Measurements from ENCODE around the gene KLHL5. TPM values are rescaled to one million over a fixed set of nuclear protein-coding genes. Genes with fewer than 3 reads are reported as not detected.
"Not testable (repeated sequence)": the region's sequence is repeated elsewhere in the genome, so short reads cannot be mapped to it uniquely, and the experiment has no call there.

The KLHL5 gene, protein sequence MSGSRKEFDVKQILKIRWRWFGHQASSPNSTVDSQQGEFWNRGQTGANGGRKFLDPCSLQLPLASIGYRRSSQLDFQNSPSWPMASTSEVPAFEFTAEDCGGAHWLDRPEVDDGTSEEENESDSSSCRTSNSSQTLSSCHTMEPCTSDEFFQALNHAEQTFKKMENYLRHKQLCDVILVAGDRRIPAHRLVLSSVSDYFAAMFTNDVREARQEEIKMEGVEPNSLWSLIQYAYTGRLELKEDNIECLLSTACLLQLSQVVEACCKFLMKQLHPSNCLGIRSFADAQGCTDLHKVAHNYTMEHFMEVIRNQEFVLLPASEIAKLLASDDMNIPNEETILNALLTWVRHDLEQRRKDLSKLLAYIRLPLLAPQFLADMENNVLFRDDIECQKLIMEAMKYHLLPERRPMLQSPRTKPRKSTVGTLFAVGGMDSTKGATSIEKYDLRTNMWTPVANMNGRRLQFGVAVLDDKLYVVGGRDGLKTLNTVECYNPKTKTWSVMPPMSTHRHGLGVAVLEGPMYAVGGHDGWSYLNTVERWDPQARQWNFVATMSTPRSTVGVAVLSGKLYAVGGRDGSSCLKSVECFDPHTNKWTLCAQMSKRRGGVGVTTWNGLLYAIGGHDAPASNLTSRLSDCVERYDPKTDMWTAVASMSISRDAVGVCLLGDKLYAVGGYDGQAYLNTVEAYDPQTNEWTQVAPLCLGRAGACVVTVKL
- 1 to 10 TPM; 8.3 to 9.3 TPM for total RNA-seq

DNA sequence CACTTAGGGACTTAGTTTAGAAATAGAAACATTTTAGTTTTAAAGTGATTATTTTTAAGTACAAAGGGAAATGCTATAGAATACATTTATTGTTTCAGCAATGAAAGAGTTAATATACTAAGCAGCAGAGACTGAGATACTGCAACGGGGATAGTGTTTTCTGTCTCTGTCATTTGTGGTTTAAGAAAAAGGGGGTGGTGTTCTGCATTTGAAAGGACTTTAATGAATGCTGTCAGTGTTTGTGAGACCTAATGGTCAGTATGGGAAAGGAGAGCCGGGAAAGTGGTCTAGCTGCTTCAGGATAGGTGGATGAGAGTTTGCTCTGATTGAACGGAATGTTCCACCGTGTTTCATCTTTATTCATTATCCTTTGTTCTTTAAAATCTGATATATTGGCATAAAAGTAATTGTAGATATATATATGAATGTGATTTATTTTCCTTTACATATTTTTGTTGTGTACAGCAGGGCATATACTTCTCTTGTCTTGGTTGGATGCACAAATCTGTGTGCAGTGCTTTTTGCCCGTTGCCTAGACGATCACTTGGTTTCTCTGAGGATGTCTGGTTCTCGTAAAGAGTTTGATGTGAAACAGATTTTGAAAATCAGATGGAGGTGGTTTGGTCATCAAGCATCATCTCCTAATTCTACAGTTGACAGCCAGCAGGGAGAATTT is at the start of gene KLHL5:
KLHL5 (plus strand) TSS at position 139 of the 676 bp plus-strand sequence; CDS start at position 560, 421 bp downstream.
- no peaks in the 10 kb centered on the region for H3K27me3 Mint-ChIP-seq
- H3K4me1 Mint-ChIP-seq, result peaks cover 12% of the 10 kb centered on the region
- no peaks in the 10 kb centered on the region for H3K9me3 Mint-ChIP-seq
- H3K36me3 Mint-ChIP-seq, result peaks cover 1% of the 10 kb centered on the region
- DNase-seq, result no peak
- no peak within 1 kb of the TSS for H3K27ac Mint-ChIP-seq
- no peak within 1 kb of the TSS for H3K4me3 Mint-ChIP-seq

DNA sequence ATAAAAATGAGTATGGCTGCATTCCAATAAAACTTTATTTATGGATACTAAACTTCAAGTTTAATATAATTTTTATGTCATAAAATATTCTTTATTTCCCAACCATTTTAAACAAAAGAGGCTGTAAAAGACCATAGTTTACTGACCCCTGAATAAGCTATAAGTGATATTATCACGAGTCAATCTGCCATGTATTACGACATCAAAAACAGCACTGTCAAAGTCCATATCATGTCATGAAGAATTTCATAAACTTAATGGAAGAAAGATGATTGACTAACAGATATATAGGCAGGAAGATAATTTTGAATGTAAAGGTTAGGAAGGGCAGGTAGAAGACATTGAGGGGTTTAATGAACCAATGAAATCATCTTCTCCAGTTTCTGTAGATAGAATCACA is 48.0 kb upstream of the KLHL5 start:
- Mint-ChIP-seq H3K4me1 (peaks cover 10% of the 10 kb centered on the region), H3K27me3 (no peaks in the 10 kb centered on the region), H3K36me3 (peaks cover 41% of the 10 kb centered on the region), H3K4me3 (no peak overlapping the region), H3K27ac (no peak overlapping the region), H3K9me3 (peaks cover 39% of the 10 kb centered on the region)
- DNase-seq, result no peak

DNA sequence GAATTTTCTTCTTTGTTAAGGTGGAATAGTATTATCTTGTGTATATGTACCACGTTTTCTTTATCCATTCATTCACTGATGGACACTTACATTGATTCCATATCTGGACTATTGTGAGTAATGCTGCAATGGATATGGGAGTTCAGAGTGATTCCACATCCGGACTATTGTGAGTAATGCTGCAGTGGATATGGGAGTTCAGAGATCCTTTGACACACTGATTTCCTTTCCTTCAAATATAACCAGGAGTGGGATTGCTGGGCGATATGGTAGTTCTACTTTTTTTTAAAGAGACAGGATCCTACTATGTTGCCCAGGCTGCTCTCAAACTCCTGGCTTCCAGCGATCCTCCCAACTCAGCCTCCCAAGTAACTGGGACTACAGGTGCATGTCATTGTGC is 41.9 kb upstream of the KLHL5 start:
- Mint-ChIP-seq H3K27ac (no peak overlapping the region), H3K9me3 (peaks cover 38% of the 10 kb centered on the region), H3K4me1 (no peaks in the 10 kb centered on the region), H3K4me3 (no peak overlapping the region), H3K27me3 (no peaks in the 10 kb centered on the region), H3K36me3 (peaks cover 51% of the 10 kb centered on the region)
- DNase-seq, result no peak

DNA sequence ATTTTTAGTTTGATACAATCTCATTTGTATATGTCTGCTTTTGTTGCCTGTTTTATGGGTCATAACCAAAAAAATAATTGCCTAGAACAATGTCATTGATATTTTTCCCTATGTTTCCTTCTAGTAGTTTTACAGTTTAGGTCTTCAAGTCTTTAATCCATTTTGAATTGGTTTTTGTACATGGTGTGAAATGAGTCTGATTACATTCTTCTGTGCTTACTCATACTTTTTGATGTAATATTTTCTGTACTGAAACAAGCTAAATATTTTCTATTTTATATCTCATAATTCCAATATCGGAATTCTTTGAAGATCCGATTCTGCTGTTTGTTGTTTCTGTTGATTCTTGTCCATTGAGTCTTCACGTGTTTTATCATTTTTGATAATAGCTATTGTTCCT is 40.4 kb upstream of the KLHL5 start:
- peaks cover 2% of the 10 kb centered on the region for H3K4me1 Mint-ChIP-seq
- peaks cover 31% of the 10 kb centered on the region for H3K9me3 Mint-ChIP-seq
- peaks cover 41% of the 10 kb centered on the region for H3K36me3 Mint-ChIP-seq
- H3K4me3 Mint-ChIP-seq, result no peak overlapping the region
- no peak for DNase-seq
- no peaks in the 10 kb centered on the region for H3K27me3 Mint-ChIP-seq
- no peak overlapping the region for H3K27ac Mint-ChIP-seq

DNA sequence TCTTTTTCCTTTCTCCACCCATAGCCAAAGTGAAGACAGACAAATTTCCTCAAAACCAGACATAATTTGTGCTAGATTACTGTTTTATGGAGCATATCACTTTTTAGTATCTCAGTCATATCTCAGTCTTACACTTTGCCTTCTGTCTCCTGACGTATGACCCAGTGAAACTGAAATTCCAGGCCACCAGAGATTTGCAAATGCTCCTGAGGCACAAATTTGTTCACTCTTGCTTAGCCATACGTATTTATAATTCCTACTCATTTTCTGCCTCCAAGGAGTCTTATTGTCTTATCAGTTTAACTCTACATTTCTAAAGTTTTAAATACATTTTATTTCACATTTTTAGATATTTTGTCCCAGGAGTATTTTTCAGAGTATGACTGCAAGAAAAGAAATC is 39.8 kb upstream of the KLHL5 start:
- Mint-ChIP-seq H3K4me1 (peaks cover 3% of the 10 kb centered on the region), H3K27me3 (no peaks in the 10 kb centered on the region), H3K4me3 (no peak overlapping the region), H3K36me3 (peaks cover 38% of the 10 kb centered on the region), H3K27ac (no peak overlapping the region), H3K9me3 (peaks cover 27% of the 10 kb centered on the region)
- DNase-seq, result no peak

DNA sequence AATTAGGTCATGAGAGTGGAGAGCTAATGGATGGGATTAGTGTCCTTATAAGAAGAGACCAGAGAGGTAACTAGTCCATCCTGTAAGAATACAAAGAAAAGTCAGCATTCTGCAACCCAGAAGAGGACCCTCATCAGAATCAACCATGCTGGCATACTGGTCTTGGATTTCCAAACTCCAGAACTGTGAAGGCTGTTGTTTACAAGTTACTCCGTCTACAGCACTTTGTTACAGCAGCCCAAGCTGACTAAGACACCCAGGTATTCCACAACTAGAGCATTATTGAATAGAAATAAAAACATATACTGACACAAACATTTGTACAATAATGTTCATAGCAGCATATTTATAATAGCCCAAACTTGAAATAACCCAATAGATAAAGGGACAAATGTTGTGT is 39.0 kb upstream of the KLHL5 start:
- H3K4me3 Mint-ChIP-seq, result no peak overlapping the region
- peaks cover 22% of the 10 kb centered on the region for H3K9me3 Mint-ChIP-seq
- DNase-seq, result no peak
- H3K4me1 Mint-ChIP-seq, result peaks cover 8% of the 10 kb centered on the region
- no peaks in the 10 kb centered on the region for H3K27me3 Mint-ChIP-seq
- peaks cover 33% of the 10 kb centered on the region for H3K36me3 Mint-ChIP-seq
- no peak overlapping the region for H3K27ac Mint-ChIP-seq

DNA sequence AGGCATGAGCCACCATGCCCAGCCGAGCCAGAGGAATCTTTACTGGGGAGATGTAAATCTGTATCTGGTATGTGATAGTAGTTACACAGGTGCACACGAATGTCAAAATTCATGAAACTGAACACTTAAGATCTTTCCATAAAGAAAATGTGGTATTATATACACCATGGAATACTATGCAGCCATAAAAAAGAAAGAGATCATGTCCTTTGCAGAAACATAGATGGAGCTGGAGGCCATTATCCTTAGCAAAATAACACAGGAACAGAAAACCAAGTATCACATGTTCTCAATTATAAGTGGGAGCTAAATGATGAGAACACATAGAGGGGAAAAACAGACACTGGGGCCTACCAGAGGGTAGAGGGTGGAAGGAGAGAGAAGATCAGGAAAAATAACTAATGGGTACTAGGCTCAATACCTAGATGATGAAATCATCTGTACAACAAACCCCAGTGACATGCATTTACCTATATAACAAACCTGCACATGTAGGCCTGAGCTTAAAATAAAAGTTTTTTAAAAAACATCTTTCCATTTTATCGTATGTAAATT is 37.6 kb upstream of the KLHL5 start:
- H3K27ac Mint-ChIP-seq, result no peak overlapping the region
- no peaks in the 10 kb centered on the region for H3K27me3 Mint-ChIP-seq
- peaks cover 15% of the 10 kb centered on the region for H3K9me3 Mint-ChIP-seq
- DNase-seq, result no peak
- peaks cover 30% of the 10 kb centered on the region for H3K36me3 Mint-ChIP-seq
- H3K4me1 Mint-ChIP-seq, result peaks cover 16% of the 10 kb centered on the region
- no peak overlapping the region for H3K4me3 Mint-ChIP-seq

DNA sequence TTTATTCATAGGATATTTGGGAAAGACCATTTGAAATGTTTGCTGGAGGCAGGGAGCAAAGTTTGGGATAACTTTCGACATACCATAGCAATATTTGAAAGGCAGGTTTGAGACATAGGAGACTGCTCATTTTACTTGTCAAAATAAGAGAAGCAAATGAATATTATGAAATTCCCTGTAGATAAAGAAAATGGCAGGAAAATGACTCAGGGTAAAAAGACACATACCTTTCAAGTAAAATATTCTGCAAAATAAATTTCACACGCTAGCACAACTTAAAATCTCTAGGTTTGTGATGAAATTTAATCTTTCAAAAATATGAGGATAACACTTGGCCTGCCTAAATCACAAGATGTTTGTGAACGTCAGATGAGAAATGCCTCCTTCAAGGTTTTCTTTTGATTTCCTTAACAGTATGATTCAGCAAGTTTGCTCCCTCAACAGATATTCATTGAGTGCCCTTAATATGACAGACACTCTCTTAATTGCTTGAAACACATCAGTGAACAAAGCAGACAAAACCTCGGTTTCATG is 36.4 kb upstream of the KLHL5 start:
- peaks cover 12% of the 10 kb centered on the region for H3K9me3 Mint-ChIP-seq
- H3K4me1 Mint-ChIP-seq, result peaks cover 22% of the 10 kb centered on the region
- no peaks in the 10 kb centered on the region for H3K27me3 Mint-ChIP-seq
- H3K27ac Mint-ChIP-seq, result peak overlapping the region; percentile 53
- H3K4me3 Mint-ChIP-seq, result no peak overlapping the region
- no peak for DNase-seq
- peaks cover 27% of the 10 kb centered on the region for H3K36me3 Mint-ChIP-seq

DNA sequence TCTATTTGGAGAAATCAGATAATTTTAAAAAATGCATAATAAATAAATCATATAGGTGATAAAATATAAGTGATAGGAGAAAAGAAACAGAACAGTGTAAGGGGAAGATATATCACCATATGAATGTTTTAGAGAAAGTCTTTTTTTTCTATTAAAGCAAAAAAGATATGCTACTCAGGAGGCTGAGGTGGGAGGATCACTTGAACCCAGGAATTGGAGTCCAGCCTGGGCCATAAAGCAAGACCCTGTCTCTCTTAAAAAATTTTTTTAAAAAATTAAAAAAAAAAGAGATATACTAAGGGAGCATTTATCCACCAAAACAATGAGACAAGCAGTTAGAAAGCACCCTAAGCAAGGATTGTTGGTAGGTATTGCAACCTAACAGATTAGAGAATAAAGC is 35.9 kb upstream of the KLHL5 start:
- no peak for DNase-seq
- Mint-ChIP-seq H3K27me3 (no peaks in the 10 kb centered on the region), H3K27ac (no peak overlapping the region), H3K36me3 (peaks cover 27% of the 10 kb centered on the region), H3K4me3 (no peak overlapping the region), H3K9me3 (peaks cover 12% of the 10 kb centered on the region), H3K4me1 (peaks cover 22% of the 10 kb centered on the region)

DNA sequence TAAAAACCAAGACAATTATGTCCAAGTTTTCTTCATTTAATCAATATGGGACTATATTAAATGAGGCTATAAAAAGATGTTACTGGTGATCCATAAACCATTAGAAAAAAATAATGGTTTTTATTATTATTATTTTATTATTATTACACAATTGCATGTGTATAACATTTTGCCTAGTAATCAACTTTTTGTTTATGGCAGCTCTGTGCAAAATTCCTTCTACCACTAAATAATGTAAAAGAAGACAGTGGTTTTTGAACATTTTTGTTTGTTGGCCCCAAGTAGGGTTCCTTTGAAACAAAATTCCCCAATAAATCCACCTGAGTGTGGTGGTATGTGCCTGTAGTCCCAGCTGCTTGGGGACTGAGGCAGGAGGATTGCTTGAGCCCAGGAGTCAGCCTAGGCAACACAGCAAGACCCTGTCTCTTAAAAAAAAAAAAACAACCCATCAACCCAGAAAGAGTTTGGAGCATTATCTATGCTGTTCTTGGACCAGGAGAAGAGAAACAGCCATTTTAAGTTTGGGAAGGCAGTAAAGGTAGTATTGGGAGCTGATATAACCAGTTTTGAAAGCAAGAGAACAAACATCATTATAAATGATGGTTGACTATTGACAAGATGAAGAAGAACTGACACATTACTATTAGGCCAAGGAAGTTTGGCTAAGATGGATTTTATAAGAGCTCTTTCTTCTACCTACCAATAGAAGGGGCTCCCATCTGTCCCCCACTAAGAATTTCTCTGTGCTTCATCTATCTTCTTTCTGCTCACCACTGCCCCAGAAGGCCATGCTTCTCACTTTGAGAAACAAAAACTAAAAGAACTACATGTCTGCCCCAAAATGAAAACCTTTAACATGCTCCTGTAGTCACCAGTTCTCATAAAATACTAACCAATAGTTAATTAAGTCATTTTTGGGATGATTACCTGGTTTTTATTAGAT is 32.0 kb upstream of the KLHL5 start:
- Mint-ChIP-seq H3K9me3 (peaks cover 2% of the 10 kb centered on the region), H3K36me3 (peaks cover 3% of the 10 kb centered on the region), H3K4me3 (peak overlapping the region; percentile 80), H3K4me1 (peaks cover 38% of the 10 kb centered on the region), H3K27ac (peak overlapping the region; percentile 79), H3K27me3 (no peaks in the 10 kb centered on the region)
- no peak for DNase-seq

DNA sequence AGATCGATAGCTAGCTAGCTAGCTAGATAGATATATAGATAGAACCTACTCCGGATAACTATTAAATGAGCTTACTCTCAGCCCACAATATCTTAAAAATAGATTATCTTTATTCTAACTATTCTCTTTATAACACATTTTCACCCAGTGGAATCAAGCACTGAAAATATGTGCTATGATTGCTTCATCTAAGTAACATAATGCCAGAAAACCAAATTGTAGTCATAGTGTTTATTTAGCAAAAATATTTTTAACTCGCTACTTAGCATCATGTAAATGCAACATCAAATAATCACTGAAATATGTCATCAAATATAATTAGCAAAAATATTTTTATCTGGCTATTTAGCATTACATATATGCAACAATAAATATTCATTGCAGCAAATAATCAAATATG is 31.3 kb upstream of the KLHL5 start:
- peaks cover 40% of the 10 kb centered on the region for H3K4me1 Mint-ChIP-seq
- H3K9me3 Mint-ChIP-seq, result no peaks in the 10 kb centered on the region
- no peak for DNase-seq
- no peaks in the 10 kb centered on the region for H3K27me3 Mint-ChIP-seq
- peak overlapping the region; percentile 79 for H3K27ac Mint-ChIP-seq
- peaks cover 3% of the 10 kb centered on the region for H3K36me3 Mint-ChIP-seq
- H3K4me3 Mint-ChIP-seq, result peak overlapping the region; percentile 80

DNA sequence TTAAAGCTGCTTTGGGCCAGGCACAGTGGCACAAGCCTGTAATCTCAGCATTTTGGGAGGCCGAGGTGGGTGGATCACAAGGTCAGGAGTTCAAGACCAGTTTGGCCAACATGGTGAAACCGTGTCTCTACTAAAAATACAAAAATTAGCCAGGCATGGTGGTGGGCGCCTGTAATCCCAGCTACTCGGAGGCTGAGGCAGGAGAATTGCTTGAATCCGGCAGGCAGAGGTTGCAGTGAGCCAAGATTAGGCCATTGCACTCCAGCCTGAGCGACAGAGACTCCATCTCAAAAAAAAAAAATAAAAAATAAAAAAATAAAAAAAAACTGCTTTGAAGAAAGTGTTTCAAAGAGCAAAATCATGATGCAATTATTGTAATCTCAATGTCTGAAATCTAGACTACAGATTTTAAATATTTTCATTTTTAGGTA is 30.4 kb upstream of the KLHL5 start:
- Mint-ChIP-seq H3K4me1 (peaks cover 43% of the 10 kb centered on the region), H3K4me3 (peak overlapping the region; percentile 80), H3K27ac (peak overlapping the region; percentile 89)
- DNase-seq, H3K9me3 Mint-ChIP-seq, H3K27me3 Mint-ChIP-seq, H3K36me3 Mint-ChIP-seq: not testable (repeated sequence)

DNA sequence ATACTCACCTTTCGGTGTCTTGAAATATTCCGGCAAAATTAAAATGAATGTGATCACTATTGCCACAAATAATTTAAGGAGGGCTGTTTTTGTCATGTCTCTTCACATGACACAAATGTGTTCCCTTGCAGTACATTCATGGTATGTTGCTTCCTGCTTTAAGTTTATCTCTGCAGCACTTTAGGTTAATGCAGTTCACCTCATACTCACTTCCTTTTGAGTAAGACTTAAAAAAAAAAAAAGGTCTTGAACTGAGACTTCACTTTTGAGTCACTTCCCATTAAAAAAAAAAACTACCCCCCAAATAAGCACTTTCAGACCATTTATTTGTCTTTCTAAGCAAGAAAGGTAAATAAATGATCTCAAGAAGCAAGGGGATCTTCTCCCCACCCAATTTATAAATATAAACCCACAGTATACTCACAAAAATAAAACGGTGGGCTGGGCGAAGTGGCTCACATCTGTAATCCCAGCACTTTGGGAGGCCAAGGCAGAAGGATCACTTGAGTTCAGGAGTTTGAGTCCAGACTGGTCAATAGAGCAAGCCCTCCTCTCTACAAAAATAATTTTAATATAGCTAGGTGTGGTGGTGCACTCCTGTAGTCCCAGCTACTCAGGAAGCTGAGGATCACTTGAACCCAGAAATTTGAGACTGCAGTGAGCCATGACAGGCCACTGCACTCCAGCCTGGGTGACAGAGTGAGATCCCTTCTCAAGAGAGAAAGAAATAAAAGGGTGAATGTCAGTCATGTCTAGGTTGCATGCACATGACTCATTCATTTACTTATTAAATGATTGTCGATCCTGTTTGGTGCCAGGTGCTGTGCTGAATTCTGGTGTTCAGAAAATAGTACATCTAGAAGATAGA is 29.6 kb upstream of the KLHL5 start, which contains the start of gene TMEM156:
TMEM156 (minus strand) TSS at position 192 of the 868 bp plus-strand sequence; CDS start at position 96, 96 bp downstream.
- peaks cover 44% of the 10 kb centered on the region for H3K4me1 Mint-ChIP-seq
- peak; percentile 24 for DNase-seq

More for the DNA sequence above, 29.6 kb upstream of the KLHL5 start, which contains the start of gene TMEM156:
- Mint-ChIP-seq H3K36me3 (peaks cover 3% of the 10 kb centered on the region), H3K9me3 (no peaks in the 10 kb centered on the region), H3K27me3 (no peaks in the 10 kb centered on the region), H3K4me3 (peak within 1 kb of the TSS; percentile 80), H3K27ac (peak within 1 kb of the TSS; percentile 89)

All from activated naive CD8-positive, alpha-beta T cell treated with anti-CD3 and anti-CD28 coated beads for 36 hours (primary cell).